Esophagus muscularis mucosa (tissue), 4 donors: ENCODE results near the gene AP1B1.

Source experiments
- EP300 ChIP-seq: sonication (generic); formaldehyde crosslinking; IDR thresholded peaks from one replicate; pipeline ENCODE4 v1.6.1; 2017; ENCODE audit warnings: antibody characterized with exemption
- POLR2A ChIP-seq: fragments of 450-650 bp; IDR thresholded peaks from one replicate; pipeline ENCODE4 v1.6.1; 2017; ENCODE audit warnings: antibody characterized with exemption, moderate library complexity, mild to moderate bottlenecking, low read depth
- POLR2AphosphoS5 ChIP-seq, 2 donors: sonication (generic); formaldehyde crosslinking; IDR thresholded peaks; one replicate each; pipeline ENCODE4 v1.6.1; 2017; ENCODE audit warnings: antibody characterized with exemption in 2 of 2
- TF ChIP-seq, protein P1 (sequence below), 3 experiments: fragments of 200-600 bp in 2 of 3; fragments of 450-650 bp in 1 of 3; sonication (generic) in 2 of 3; IDR thresholded peaks; one replicate each; pipeline ENCODE4 v1.5.1; 2017 to 2019; ENCODE audit warnings: antibody characterized with exemption in 3 of 3, mild to moderate bottlenecking in 2 of 3, moderate library complexity in 1 of 3

DNA sequence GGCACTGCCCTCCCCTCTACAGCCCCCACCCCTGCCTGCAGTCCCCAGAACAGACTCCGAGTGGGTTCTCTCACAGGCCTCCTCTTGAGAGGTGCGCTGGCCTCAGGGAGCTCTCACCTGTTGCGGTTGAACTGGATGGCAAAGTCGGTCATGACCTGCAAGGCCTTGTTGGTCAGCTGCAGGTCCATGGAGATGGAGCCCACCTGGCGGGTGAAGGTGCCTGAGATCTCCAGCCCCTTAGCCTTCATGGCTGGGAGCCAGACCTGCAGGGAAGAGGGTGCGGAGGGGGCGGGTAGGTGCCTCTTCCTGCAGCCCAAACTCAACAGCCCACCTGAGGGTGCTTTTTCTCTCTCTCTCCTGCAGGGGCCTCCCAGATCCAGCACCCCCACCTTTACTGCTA, 54.2 kb downstream of the AP1B1 start:
- TF ChIP-seq, protein P1, sequence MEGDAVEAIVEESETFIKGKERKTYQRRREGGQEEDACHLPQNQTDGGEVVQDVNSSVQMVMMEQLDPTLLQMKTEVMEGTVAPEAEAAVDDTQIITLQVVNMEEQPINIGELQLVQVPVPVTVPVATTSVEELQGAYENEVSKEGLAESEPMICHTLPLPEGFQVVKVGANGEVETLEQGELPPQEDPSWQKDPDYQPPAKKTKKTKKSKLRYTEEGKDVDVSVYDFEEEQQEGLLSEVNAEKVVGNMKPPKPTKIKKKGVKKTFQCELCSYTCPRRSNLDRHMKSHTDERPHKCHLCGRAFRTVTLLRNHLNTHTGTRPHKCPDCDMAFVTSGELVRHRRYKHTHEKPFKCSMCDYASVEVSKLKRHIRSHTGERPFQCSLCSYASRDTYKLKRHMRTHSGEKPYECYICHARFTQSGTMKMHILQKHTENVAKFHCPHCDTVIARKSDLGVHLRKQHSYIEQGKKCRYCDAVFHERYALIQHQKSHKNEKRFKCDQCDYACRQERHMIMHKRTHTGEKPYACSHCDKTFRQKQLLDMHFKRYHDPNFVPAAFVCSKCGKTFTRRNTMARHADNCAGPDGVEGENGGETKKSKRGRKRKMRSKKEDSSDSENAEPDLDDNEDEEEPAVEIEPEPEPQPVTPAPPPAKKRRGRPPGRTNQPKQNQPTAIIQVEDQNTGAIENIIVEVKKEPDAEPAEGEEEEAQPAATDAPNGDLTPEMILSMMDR (IDR thresholded peaks at IDR 0.05) = no peak
- TF ChIP-seq POLR2AphosphoS5 (IDR thresholded peaks at IDR 0.05) (no peak), EP300 (no peak), POLR2A (no peak)
